Keratinocyte (primary cell): ENCODE results near the gene LUZP1. TPM values are rescaled to one million over a fixed set of nuclear protein-coding genes. Genes with fewer than 3 reads are reported as not detected.

Experiments used
- DNase-seq: peaks from one replicate; pipeline ENCODE4 v3.0.0-alpha.2; 2011; ENCODE audit warnings: low read depth, missing footprints, low spot score
- FAIRE-seq: peaks from 2 replicates; lab custom pipeline; 2011; peaks lifted over from hg19 to GRCh38; lab: Jason Lieb, UNC
- H2AFZ ChIP-seq: 2 replicates; pipeline ENCODE4 v1.6.0; 2012; ENCODE audit warnings: low read length, control low read depth, inconsistent platforms; ENCODE audit not compliant: control insufficient read depth
- H3K27ac ChIP-seq: 2 replicates; pipeline ENCODE4 v1.5.1; 2011; ENCODE audit warnings: low read length; ENCODE audit not compliant: control insufficient read depth, insufficient read depth
- H3K27me3 ChIP-seq: 3 replicates; pipeline ENCODE4 v1.6.0; 2011; ENCODE audit warnings: low read length; ENCODE audit not compliant: control insufficient read depth, insufficient read depth; ENCODE audit errors: extremely low read depth
- H3K36me3 ChIP-seq, 2 experiments: 2 replicates in 1 of 2; 3 replicates in 1 of 2; pipeline ENCODE4 v1.5.1; 2011; ENCODE audit warnings: low read length in 2 of 2, mild to moderate bottlenecking in 1 of 2; ENCODE audit not compliant: control insufficient read depth in 2 of 2, insufficient read depth in 2 of 2; ENCODE audit errors: extremely low read depth in 1 of 2
- H3K4me1 ChIP-seq: 3 replicates; pipeline ENCODE4 v1.5.1; 2011; ENCODE audit warnings: low read length; ENCODE audit not compliant: control insufficient read depth, insufficient read depth; ENCODE audit errors: extremely low read depth
- H3K4me2 ChIP-seq: 3 replicates; pipeline ENCODE4 v1.6.0; 2011; ENCODE audit warnings: low read depth, low read length; ENCODE audit not compliant: control insufficient read depth, insufficient read depth; ENCODE audit errors: extremely low read depth
- H3K4me3 ChIP-seq, 3 experiments: fragments of 200-600 bp in 1 of 3; sonication (generic) in 1 of 3; 2 replicates in 2 of 3; 3 replicates in 1 of 3; pipeline ENCODE4 v1.5.1; 2011 to 2016; ENCODE audit warnings: low read length in 3 of 3, mild to moderate bottlenecking in 3 of 3, control low read depth in 2 of 3, inconsistent platforms in 1 of 3, low read depth in 1 of 3, mixed read lengths in 1 of 3, mixed run types in 1 of 3, moderate library complexity in 1 of 3; ENCODE audit not compliant: control insufficient read depth in 2 of 3, insufficient read depth in 2 of 3; ENCODE audit errors: extremely low read depth in 1 of 3
- H3K79me2 ChIP-seq: 2 replicates; pipeline ENCODE4 v1.6.0; 2012; ENCODE audit warnings: low read length; ENCODE audit not compliant: control insufficient read depth, insufficient read depth
- H3K9ac ChIP-seq: 3 replicates; pipeline ENCODE4 v1.6.0; 2011; ENCODE audit warnings: low read length; ENCODE audit not compliant: control insufficient read depth, insufficient read depth; ENCODE audit errors: extremely low read depth
- H3K9me1 ChIP-seq: 3 replicates; pipeline ENCODE4 v1.6.0; 2011; ENCODE audit warnings: low read length; ENCODE audit not compliant: control insufficient read depth, insufficient read depth; ENCODE audit errors: extremely low read depth
- H3K9me3 ChIP-seq: 2 replicates; pipeline ENCODE4 v1.5.1; 2012; ENCODE audit warnings: low read depth, low read length; ENCODE audit not compliant: control insufficient read depth
- H4K20me1 ChIP-seq: 3 replicates; pipeline ENCODE4 v1.6.0; 2011; ENCODE audit warnings: low read length; ENCODE audit not compliant: control insufficient read depth, insufficient read depth; ENCODE audit errors: extremely low read depth
- CTCF ChIP-seq, 3 experiments: IDR thresholded peaks in 1 of 3; conservative IDR thresholded peaks in 1 of 3; optimal IDR thresholded peaks in 1 of 3; 2 replicates in 2 of 3; 3 replicates in 1 of 3; pipeline versions ENCODE3 to v1.5.1; 2011; ENCODE audit warnings: low read length in 3 of 3, mild to moderate bottlenecking in 3 of 3, moderate library complexity in 2 of 3, control low read depth in 1 of 3, inconsistent platforms in 1 of 3; ENCODE audit not compliant: insufficient read depth in 2 of 3; ENCODE audit errors: extremely low read depth in 1 of 3
- EZH2 ChIP-seq: IDR thresholded peaks from one replicate; pipeline ENCODE4 v1.6.1; 2012; ENCODE audit warnings: inconsistent platforms, mild to moderate bottlenecking, low read length, moderate library complexity
- dilution Hi-C: fragments of 300-500 bp; cut with MboI; formaldehyde crosslinking; loops from one replicate; pipeline ENCODE4 v1.7.0; 2020; ENCODE audit warnings: low sequenced_read_pairs; ENCODE audit not compliant: extremely low pct_ligation_motif_present
- polyA plus RNA-seq, 5 experiments: library from polyadenylated mRNA; depleted of rRNA in 3 of 5; stranded (reverse) in 3 of 5; stranded (forward) in 1 of 5; unstranded in 1 of 5; fragments of >200 nt; gene quantifications; 1 replicate in 1 of 5; 2 replicates in 3 of 5; 3 replicates in 1 of 5; pipeline versions ENCODE4 v1.2.1 to v1.2.3, GENCODE V29; 2011 to 2012; ENCODE audit warnings: missing spikeins in 2 of 5, low read depth in 1 of 5, low replicate concordance in 1 of 5
- small RNA-seq, 3 experiments: library from RNA; depleted of rRNA; stranded (forward); fragments of <200 nt; gene quantifications; one replicate each; pipeline ENCODE3, GENCODE V24; 2012; ENCODE audit warnings: low read depth in 3 of 3, low replicate concordance in 1 of 3; ENCODE audit not compliant: insufficient read length in 3 of 3

Gene LUZP1
- polyA plus RNA-seq, 1 donor (not counting 4 experiments of a cell fraction or from before 2014, with no cell fraction given): 52.5 TPM

GRCh38 chr1:23035823-23036452, 132.7 kb downstream of the LUZP1 start:
- TF ChIP-seq EZH2 (no peak), CTCF (optimal IDR thresholded peaks at IDR 0.05 in 1 of 3, IDR thresholded peaks at IDR 0.05 in 1 of 3, conservative IDR thresholded peaks at IDR 0.05 in 1 of 3; ENCODE audit: extremely low read depth in 1 of 3, insufficient read depth in 2 of 3, low read length in 3 of 3) (no peak)
- FAIRE-seq (no peak), DNase-seq (no peak)
- dilution Hi-C loops: no loop called here
- Histone ChIP-seq H4K20me1 (no peaks in the 10 kb centered on the region), H3K27me3 (no peaks in the 10 kb centered on the region), H3K79me2 (peaks cover 81% of the 10 kb centered on the region), H3K4me2 (no peak overlapping the region), H3K27ac (no peak overlapping the region), H3K36me3 (peaks cover 2% of the 10 kb centered on the region in 2 experiments), H3K4me1 (no peaks in the 10 kb centered on the region), H3K9me3 (no peaks in the 10 kb centered on the region), H3K9me1 (no peaks in the 10 kb centered on the region), H3K9ac (no peak overlapping the region), H3K4me3 (no peak overlapping the region), H2AFZ (no peak overlapping the region)

Small RNAs within 50 kb of the gene (small RNA-seq; reads per million reads assigned to genes)
- 0.07 to 3.3 (median 1.3) reads per million in 3 experiments for gene MIR3115
- gene MIR4419A: 0 reads per million in 3 experiments
- gene RNU6-135P: 0 reads per million in 3 experiments
- gene RNU6-514P: 0 reads per million in 3 experiments

Other genes starting within 250 kb of the LUZP1 start
- not detected in 3 replicates for gene LACTBL1, start 196.0 kb downstream of the LUZP1 start, polyA plus RNA-seq
- gene TEX46, start 153.0 kb downstream of the LUZP1 start, polyA plus RNA-seq: 0.15 TPM in 1 of 3 replicates, not detected in the others
- 82.0 to 99.1 TPM (median 84.8 TPM) in 3 replicates for gene KDM1A, start 149.4 kb downstream of the LUZP1 start, polyA plus RNA-seq
- gene HTR1D, start 48.6 kb upstream of the LUZP1 start, polyA plus RNA-seq: 0.08 to 0.30 TPM (median 0.14 TPM) in 3 replicates
- gene HNRNPR, start 175.4 kb upstream of the LUZP1 start, polyA plus RNA-seq: 86.2 to 169 TPM (median 129 TPM) in 3 replicates
- gene ZNF436, start 201.0 kb upstream of the LUZP1 start, polyA plus RNA-seq: 8.9 to 12.6 TPM (median 11.6 TPM) in 3 replicates